Hepatocyte (in vitro differentiated cells): Measurements from ENCODE around the gene TMEM40. TPM values are rescaled to one million over a fixed set of nuclear protein-coding genes. Genes with fewer than 3 reads are reported as not detected.

Experiments
- DNase-seq: peaks from one replicate; pipeline ENCODE4 v3.0.0-alpha.2; 2016; ENCODE audit warnings: low spot score
- H2AFZ ChIP-seq: fragments of 200-600 bp; sonication (generic); 2 replicates; pipeline ENCODE4 v1.6.0; 2016; ENCODE audit warnings: antibody characterized with exemption, mild to moderate bottlenecking
- H3K27ac ChIP-seq: fragments of 200-600 bp; sonication (generic); 2 replicates; pipeline ENCODE4 v1.5.1; 2016; ENCODE audit warnings: mild to moderate bottlenecking
- H3K27me3 ChIP-seq: fragments of 200-600 bp; sonication (generic); 2 replicates; pipeline ENCODE4 v1.6.1; 2016
- H3K36me3 ChIP-seq: fragments of 200-600 bp; sonication (generic); replicated peaks from 2 replicates; pipeline ENCODE4 v1.5.1; 2016; ENCODE audit warnings: low read depth; ENCODE audit not compliant: insufficient read depth
- H3K4me1 ChIP-seq: fragments of 200-600 bp; sonication (generic); 2 replicates; pipeline ENCODE4 v1.5.1; 2016; ENCODE audit warnings: mild to moderate bottlenecking, moderate library complexity; ENCODE audit not compliant: insufficient read depth
- H3K4me2 ChIP-seq: fragments of 200-600 bp; sonication (generic); 2 replicates; pipeline ENCODE4 v1.6.0; 2016
- H3K4me3 ChIP-seq: fragments of 200-600 bp; sonication (generic); 2 replicates; pipeline ENCODE4 v1.5.1; 2016; ENCODE audit warnings: mild to moderate bottlenecking
- H3K79me2 ChIP-seq: fragments of 200-600 bp; sonication (generic); 2 replicates; pipeline ENCODE4 v1.6.0; 2017; ENCODE audit warnings: mild to moderate bottlenecking
- H3K9me2 ChIP-seq: fragments of 200-600 bp; sonication (generic); replicated peaks from 2 replicates; pipeline ENCODE4 v1.6.0; 2017; ENCODE audit warnings: mild to moderate bottlenecking; ENCODE audit not compliant: insufficient read depth
- H3K9me3 ChIP-seq: fragments of 200-600 bp; sonication (generic); 2 replicates; pipeline ENCODE4 v1.5.1; 2016; ENCODE audit warnings: low read depth, mild to moderate bottlenecking
- H4K20me1 ChIP-seq: fragments of 200-600 bp; sonication (generic); 2 replicates; pipeline ENCODE4 v1.6.0; 2016; ENCODE audit warnings: mild to moderate bottlenecking; ENCODE audit not compliant: insufficient read depth, poor library complexity, severe bottlenecking
- CTCF ChIP-seq: fragments of 200-600 bp; sonication (generic); IDR thresholded peaks from 2 replicates; pipeline ENCODE4 v1.5.1; 2016; ENCODE audit warnings: antibody characterized with exemption, mild to moderate bottlenecking; ENCODE audit not compliant: poor library complexity
- EZH2 ChIP-seq: fragments of 200-600 bp; sonication (generic); IDR thresholded peaks from 2 replicates; pipeline ENCODE4 v1.6.1; 2016; ENCODE audit warnings: antibody characterized with exemption, mild to moderate bottlenecking, borderline replicate concordance
- EZH2phosphoT487 ChIP-seq: fragments of 200-600 bp; sonication (generic); IDR thresholded peaks from one replicate; pipeline ENCODE4 v1.6.1; 2018; ENCODE audit warnings: antibody characterized with exemption, mild to moderate bottlenecking, low read depth, moderate library complexity; ENCODE audit not compliant: unreplicated experiment, severe bottlenecking
- WGBS: methylation state at CpG from one replicate; pipeline ENCODE4 v1.1.6; 2016; ENCODE audit warnings: low lambda C conversion rate; ENCODE audit errors: missing lambda C conversion rate; 5-methylcytosine and 5-hydroxymethylcytosine counted together
- polyA plus RNA-seq: library from polyadenylated mRNA; unstranded; fragments of >200 nt; fragmentation: Nextera tagmentation; extraction: Ambion mirVana; gene quantifications from 2 replicates; pipeline ENCODE4 v1.2.1, GENCODE V29; 2016
- total RNA-seq: library from RNA; depleted of rRNA; stranded (reverse); fragments of >200 nt; gene quantifications from 2 replicates; pipeline ENCODE4 v1.2.3, GENCODE V29; 2014

The TMEM40 gene
- total and polyA plus RNA-seq, 2 experiments from 2014 or later: 1.6 TPM; not detected in 1

DNA sequence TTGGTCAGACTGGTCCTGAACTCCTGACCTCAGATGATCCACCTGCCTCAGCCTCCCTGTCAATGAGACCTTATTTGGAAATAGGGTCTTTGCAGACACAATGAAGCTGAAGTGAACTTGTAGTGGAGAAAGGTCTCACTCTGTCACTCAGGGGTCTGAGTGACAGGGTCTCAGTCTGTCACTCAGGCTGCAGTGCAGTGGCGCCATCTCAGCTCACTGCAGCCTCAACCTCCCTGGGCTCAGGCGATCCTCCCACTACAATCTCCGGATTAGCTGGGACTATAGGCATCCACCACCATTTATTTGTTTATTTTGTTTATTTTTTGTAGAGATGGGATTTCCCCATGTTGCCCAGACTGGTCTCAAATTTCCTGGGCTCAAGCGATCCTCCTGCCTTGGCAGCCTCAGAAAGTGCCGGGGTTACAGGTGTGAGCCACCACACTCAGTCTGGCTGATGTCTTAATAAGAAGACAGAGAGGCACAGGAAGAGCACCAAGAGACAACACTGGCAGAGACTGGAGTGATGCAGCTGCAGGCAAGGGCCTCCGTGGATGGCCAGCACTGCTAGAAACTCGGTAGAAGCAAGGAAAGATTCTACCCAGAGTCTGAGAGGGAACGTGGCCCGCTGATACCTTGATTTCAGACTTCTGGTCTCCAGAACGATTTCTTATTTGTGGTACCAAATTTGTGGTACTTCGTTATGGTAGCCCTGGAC, 68.9 kb downstream of the TMEM40 start:
- DNase-seq: no peak
- no peaks in the 10 kb centered on the region for H3K36me3 ChIP-seq
- no peak for TF ChIP-seq CTCF
- no peak for TF ChIP-seq EZH2
- no peak for TF ChIP-seq EZH2phosphoT487
- H3K79me2 ChIP-seq: no peaks in the 10 kb centered on the region
- WGBS: 81% methylated on average over 11 of the region's 11 CpGs
- H3K4me2 ChIP-seq: no peak overlapping the region
- peaks cover 12% of the 10 kb centered on the region for H3K4me1 ChIP-seq
- no peaks in the 10 kb centered on the region for H3K9me3 ChIP-seq
- H3K27ac ChIP-seq: no peak overlapping the region
- no peaks in the 10 kb centered on the region for H3K27me3 ChIP-seq
- no peak overlapping the region for H3K4me3 ChIP-seq
- H4K20me1 ChIP-seq: no peaks in the 10 kb centered on the region
- H2AFZ ChIP-seq: no peak overlapping the region
- H3K9me2 ChIP-seq: no peaks in the 10 kb centered on the region

GRCh38 chr3:12687948-12688347, 71.1 kb downstream of the TMEM40 start:
- Histone ChIP-seq H3K36me3 (no peaks in the 10 kb centered on the region), H3K4me3 (no peak overlapping the region), H4K20me1 (no peaks in the 10 kb centered on the region), H3K27ac (no peak overlapping the region), H3K9me3 (no peaks in the 10 kb centered on the region), H3K4me1 (no peaks in the 10 kb centered on the region), H3K4me2 (no peak overlapping the region), H3K9me2 (no peaks in the 10 kb centered on the region), H3K79me2 (no peaks in the 10 kb centered on the region), H2AFZ (no peak overlapping the region), H3K27me3 (no peaks in the 10 kb centered on the region)
- 41% methylated on average over 4 of the region's 4 CpGs for WGBS
- DNase-seq: no peak
- TF ChIP-seq CTCF: no peak
- no peak for TF ChIP-seq EZH2
- TF ChIP-seq EZH2phosphoT487: no peak

DNA sequence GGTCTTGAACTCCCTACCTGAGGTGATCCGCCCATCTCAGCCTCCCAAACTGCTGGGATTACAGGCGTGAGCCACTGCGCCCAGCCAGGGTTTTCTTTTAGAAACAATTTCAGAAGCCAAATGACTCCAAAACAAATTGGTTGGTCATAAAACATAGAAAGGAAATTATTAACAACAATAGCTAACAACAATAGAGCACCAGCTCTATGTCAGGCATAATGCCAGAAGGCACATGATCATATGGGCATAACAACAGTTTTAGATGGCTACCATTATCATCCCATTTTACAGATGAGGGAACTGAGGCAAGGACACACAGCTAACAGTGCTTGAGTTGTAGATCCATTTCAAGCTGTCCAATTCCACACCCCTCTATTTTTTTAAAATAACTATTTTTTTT, 73.0 kb downstream of the TMEM40 start:
- no peak for TF ChIP-seq CTCF
- no peak for TF ChIP-seq EZH2
- TF ChIP-seq EZH2phosphoT487: no peak
- Histone ChIP-seq H3K4me2 (no peak overlapping the region), H3K4me3 (no peak overlapping the region), H3K4me1 (no peaks in the 10 kb centered on the region), H3K9me3 (no peaks in the 10 kb centered on the region), H3K9me2 (no peaks in the 10 kb centered on the region), H3K36me3 (no peaks in the 10 kb centered on the region), H4K20me1 (no peaks in the 10 kb centered on the region), H3K27me3 (no peaks in the 10 kb centered on the region), H2AFZ (no peak overlapping the region), H3K79me2 (no peaks in the 10 kb centered on the region), H3K27ac (no peak overlapping the region)
- WGBS: 95% methylated on average over 3 of the region's 3 CpGs
- no peak for DNase-seq

Other genes with a start within 250 kb of the TMEM40 start
- 2.8 and 3.0 TPM in 2 replicates for gene MKRN2OS, start 213.8 kb downstream of the TMEM40 start, total RNA-seq
- gene MKRN2OS, start 213.8 kb downstream of the TMEM40 start, polyA plus RNA-seq: 2.6 and 3.3 TPM in 2 replicates
- gene MKRN2, start 202.2 kb downstream of the TMEM40 start, total RNA-seq: 29.2 and 30.1 TPM in 2 replicates
- 22.6 and 24.6 TPM in 2 replicates for gene MKRN2, start 202.2 kb downstream of the TMEM40 start, polyA plus RNA-seq
- gene RAF1, start 95.1 kb downstream of the TMEM40 start, total RNA-seq: 114 and 118 TPM in 2 replicates
- gene RAF1, start 95.1 kb downstream of the TMEM40 start, polyA plus RNA-seq: 78.0 and 79.8 TPM in 2 replicates
- gene CAND2, start 37.4 kb upstream of the TMEM40 start, total RNA-seq: 3.3 and 5.0 TPM in 2 replicates
- gene CAND2, start 37.4 kb upstream of the TMEM40 start, polyA plus RNA-seq: 3.1 and 4.3 TPM in 2 replicates
- gene RPL32, start 82.3 kb upstream of the TMEM40 start, total RNA-seq: 897 TPM in 2 replicates
- gene RPL32, start 82.3 kb upstream of the TMEM40 start, polyA plus RNA-seq: 666 and 751 TPM in 2 replicates